GM12891 (cell line): ENCODE results near the gene IP6K1.
"Not testable (repeated sequence)": the region's sequence is repeated elsewhere in the genome, so short reads cannot be mapped to it uniquely, and the experiment has no call there.

Source experiments
- PAX5 ChIP-seq: IDR thresholded peaks from 2 replicates; pipeline ENCODE4 v1.6.1; 2011; ENCODE audit warnings: low read length, moderate library complexity, mild to moderate bottlenecking; ENCODE audit not compliant: insufficient read depth, severe bottlenecking
- POLR2A ChIP-seq: IDR thresholded peaks from 2 replicates; pipeline ENCODE4 v1.6.1; 2011; ENCODE audit warnings: low read depth, low read length, control low read depth
- POLR2AphosphoS5 ChIP-seq: IDR thresholded peaks from 2 replicates; pipeline ENCODE4 v1.6.1; 2011; ENCODE audit warnings: low read depth, low read length, control low read depth
- SPI1 ChIP-seq: IDR thresholded peaks from 2 replicates; pipeline ENCODE4 v1.6.1; 2011; ENCODE audit warnings: low read depth, low read length, control low read depth

- TF ChIP-seq POLR2A, POLR2AphosphoS5, PAX5, SPI1: not testable (repeated sequence)
Observed at GRCh38 chr3:49685103-49685502, 101.2 kb downstream of the IP6K1 start.
